Measurements from ENCODE around the gene LEPR.

GRCh38 chr1:65407877-65408276, 12.6 kb upstream of the LEPR start:
- TF ChIP-seq CTCF (IDR thresholded peaks at IDR 0.05; ENCODE audit: insufficient read depth, low read length, poor library complexity, severe bottlenecking) (no peak), EZH2phosphoT487 (conservative IDR thresholded peaks at IDR 0.05; ENCODE audit: low read length) (no peak)
